Body of pancreas (tissue), 4 donors: ENCODE measurements around the gene NMT1.

Experiments
- CTCF ChIP-seq, 7 experiments: fragments of 450-650 bp in 4 of 7; fragments of 200-600 bp in 3 of 7; sonication (generic) in 3 of 7; IDR thresholded peaks; one replicate each; pipeline ENCODE4 v1.5.1; 2016 to 2019; ENCODE audit warnings: antibody characterized with exemption in 7 of 7
- POLR2A ChIP-seq, 3 donors: fragments of 450-650 bp; IDR thresholded peaks; one replicate each; pipeline ENCODE4 v1.6.1; 2016; ENCODE audit warnings: antibody characterized with exemption in 3 of 3, mild to moderate bottlenecking in 2 of 3

DNA sequence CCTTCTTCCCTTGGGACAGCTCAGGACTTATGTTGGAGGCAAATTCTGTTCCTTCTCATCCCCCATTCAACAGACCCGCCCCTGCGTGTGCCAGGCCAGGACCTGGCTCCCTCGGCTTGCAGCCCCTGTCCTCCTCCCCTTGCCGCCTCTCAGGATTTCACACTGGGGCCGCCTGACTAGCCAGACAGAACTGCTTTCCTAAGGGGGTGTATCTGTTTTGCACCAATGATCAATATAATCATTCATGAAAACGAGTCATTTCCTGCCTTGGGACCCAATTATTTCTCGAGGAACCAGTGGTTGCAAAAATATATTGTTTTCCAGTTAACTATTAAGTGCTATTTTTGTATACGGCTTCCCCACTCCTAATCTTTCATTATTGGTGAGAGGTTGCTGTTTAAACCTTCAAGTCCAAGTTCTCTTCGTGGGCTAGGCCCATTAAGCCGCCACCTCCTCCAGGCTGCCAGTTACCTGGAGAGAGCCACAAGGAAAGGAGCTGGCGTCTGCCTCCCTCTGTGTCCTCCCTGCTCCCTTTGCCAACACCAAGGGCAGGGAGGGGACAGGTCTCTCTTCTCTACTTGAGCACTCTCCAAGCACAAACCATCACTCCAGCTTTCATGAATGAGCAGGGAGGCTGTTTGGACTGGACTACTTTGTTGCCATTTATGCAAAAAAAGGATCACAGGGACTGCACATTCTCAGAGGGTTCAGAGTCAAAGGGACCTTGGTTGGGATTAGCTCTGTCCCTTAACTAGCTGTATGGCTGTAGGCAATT, 18.6 kb upstream of the NMT1 start:
- no peak for TF ChIP-seq CTCF (IDR thresholded peaks at IDR 0.05)
- TF ChIP-seq POLR2A (IDR thresholded peaks at IDR 0.05), result no peak
